Large intestine (tissue), 3 donors: ENCODE results near the gene FTO. TPM values are rescaled to one million over a fixed set of nuclear protein-coding genes. Genes with fewer than 3 reads are reported as not detected.

ENCODE experiments used
- DNase-seq, 2 donors: peaks; one replicate each; pipeline versions ENCODE4 v3.0.0 to v3.0.0-alpha.2; 2013
- H3K27ac ChIP-seq: one replicate; pipeline ENCODE4 v1.5.1; 2013; ENCODE audit warnings: low read length
- H3K27me3 ChIP-seq: 2 replicates; pipeline ENCODE4 v1.6.1; 2013; ENCODE audit warnings: low read length; ENCODE audit not compliant: control insufficient read depth, insufficient read depth
- H3K36me3 ChIP-seq: 2 replicates; pipeline ENCODE4 v1.6.1; 2013; ENCODE audit warnings: low read length; ENCODE audit not compliant: control insufficient read depth, insufficient read depth
- H3K4me1 ChIP-seq: one replicate; pipeline ENCODE4 v1.6.1; 2013; ENCODE audit warnings: low read length; ENCODE audit not compliant: control insufficient read depth, insufficient read depth
- H3K4me3 ChIP-seq: one replicate; pipeline ENCODE4 v1.5.1; 2013; ENCODE audit warnings: low read length
- H3K9me3 ChIP-seq: one replicate; pipeline ENCODE4 v1.6.1; 2013; ENCODE audit warnings: mild to moderate bottlenecking, low read depth, low read length, moderate library complexity; ENCODE audit not compliant: control insufficient read depth
- WGBS: methylation state at CpG from one replicate; pipeline ENCODE4 v1.1.5; 2013; ENCODE audit warnings: low lambda C conversion rate; ENCODE audit not compliant: insufficient coverage; 5-methylcytosine and 5-hydroxymethylcytosine counted together
- polyA plus RNA-seq: library from polyadenylated mRNA; unstranded; fragments of 120-200 nt; gene quantifications from one replicate; pipeline ENCODE4 v1.2.1, GENCODE V29; 2013

The FTO gene
- polyA plus RNA-seq, 1 donor: 43.1 TPM

GRCh38 chr16:53971616-53972015 lies 267.7 kb downstream of the FTO start:
- Histone ChIP-seq H3K36me3 (no peaks in the 10 kb centered on the region), H3K27me3 (no peaks in the 10 kb centered on the region), H3K4me1 (no peaks in the 10 kb centered on the region), H3K9me3 (no peaks in the 10 kb centered on the region), H3K4me3 (no peak overlapping the region), H3K27ac (no peak overlapping the region)
- no peak for DNase-seq
- WGBS: 100% methylated on average over 1 of the region's 5 CpGs

DNA sequence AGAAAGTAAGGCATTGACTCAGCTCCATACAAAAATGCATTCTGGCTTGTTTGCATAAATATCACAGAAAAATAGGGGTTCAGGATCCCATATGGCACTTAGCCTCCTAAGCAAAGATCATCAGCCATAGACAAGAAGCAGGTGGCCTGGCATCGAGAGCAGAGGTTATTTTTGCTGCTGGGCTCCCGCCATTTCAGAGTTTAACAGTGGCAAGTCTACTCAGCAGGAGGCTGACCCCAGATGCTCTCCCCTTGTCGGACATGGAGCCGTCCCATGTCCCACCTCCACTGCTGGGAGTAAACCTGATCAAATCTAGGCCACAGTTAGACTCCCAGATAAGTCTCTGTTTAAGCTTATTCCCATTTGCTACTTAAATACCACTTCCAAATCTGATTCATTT lies 269.1 kb downstream of the FTO start:
- Histone ChIP-seq H3K36me3 (no peaks in the 10 kb centered on the region), H3K9me3 (no peaks in the 10 kb centered on the region), H3K4me3 (no peak overlapping the region), H3K27me3 (no peaks in the 10 kb centered on the region), H3K27ac (no peak overlapping the region), H3K4me1 (no peaks in the 10 kb centered on the region)
- DNase-seq: no peak
- WGBS: no CpG with 5 or more reads among the region's 4 CpGs

DNA sequence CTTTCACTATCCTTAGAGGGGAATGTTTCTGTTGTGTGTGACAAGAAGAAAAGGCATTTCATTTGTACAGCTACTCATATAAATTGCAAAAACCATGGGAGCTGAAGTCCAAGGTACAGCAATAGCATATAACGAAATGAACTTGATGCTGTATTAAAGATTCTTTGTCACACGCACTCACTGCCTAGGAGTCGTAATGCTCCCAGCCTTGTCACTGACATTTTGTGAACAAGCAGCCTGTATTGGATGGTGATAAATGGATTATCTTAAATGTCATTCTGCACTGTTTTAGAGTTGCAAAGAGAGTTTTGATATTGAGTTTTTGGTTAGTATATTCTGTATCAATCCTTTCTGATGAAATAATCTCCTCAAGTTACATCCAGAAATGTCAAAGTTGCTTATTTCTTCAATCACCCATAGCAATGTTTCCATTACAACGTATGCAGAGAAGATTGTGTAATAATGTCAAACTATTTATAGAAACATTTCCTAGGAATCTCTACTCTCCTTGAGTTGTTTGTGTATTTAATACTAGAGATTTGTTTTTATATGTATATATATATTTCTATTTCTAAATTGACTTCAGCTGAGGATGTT lies 270.6 kb downstream of the FTO start:
- no peak for DNase-seq
- H3K9me3 ChIP-seq: no peaks in the 10 kb centered on the region
- H3K4me1 ChIP-seq: no peaks in the 10 kb centered on the region
- no peak overlapping the region for H3K27ac ChIP-seq
- no CpG with 5 or more reads among the region's 4 CpGs for WGBS
- H3K27me3 ChIP-seq: no peaks in the 10 kb centered on the region
- H3K36me3 ChIP-seq: no peaks in the 10 kb centered on the region
- H3K4me3 ChIP-seq: no peak overlapping the region

- Histone ChIP-seq H3K27me3 (no peaks in the 10 kb centered on the region), H3K4me3 (no peak overlapping the region), H3K9me3 (no peaks in the 10 kb centered on the region), H3K27ac (no peak overlapping the region), H3K36me3 (no peaks in the 10 kb centered on the region), H3K4me1 (no peaks in the 10 kb centered on the region)
- no peak for DNase-seq
- WGBS: 100% methylated on average over 3 of the region's 3 CpGs
Observed at GRCh38 chr16:53980675-53981074, 276.7 kb downstream of the FTO start.

DNA sequence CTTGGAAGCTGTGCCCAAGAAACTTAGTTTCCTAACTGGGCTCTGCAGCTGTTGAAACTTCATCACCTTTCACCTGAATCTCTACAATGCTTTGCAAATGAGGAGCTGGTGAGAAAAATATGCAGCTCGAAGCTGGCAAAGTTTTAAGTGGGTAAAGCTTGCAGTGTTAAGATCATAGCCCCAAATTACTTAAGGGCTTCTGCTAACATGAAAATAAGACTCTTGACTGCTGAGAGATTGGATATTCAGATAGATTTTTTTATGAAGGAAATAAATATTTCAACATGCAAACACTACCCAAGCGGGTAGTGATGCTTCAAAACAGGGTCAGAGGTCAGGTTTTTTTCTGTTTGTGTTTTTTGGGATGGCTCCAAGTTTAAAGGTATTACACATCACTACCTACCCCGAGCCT lies 278.7 kb downstream of the FTO start:
- Histone ChIP-seq H3K36me3 (no peaks in the 10 kb centered on the region), H3K27me3 (no peaks in the 10 kb centered on the region), H3K9me3 (no peaks in the 10 kb centered on the region), H3K4me3 (no peak overlapping the region), H3K4me1 (no peaks in the 10 kb centered on the region), H3K27ac (no peak overlapping the region)
- WGBS: 89% methylated on average over 1 of the region's 3 CpGs
- DNase-seq: no peak

GRCh38 chr16:53984936-53985335 lies 281.0 kb downstream of the FTO start:
- no peak for DNase-seq
- Histone ChIP-seq H3K27me3 (no peaks in the 10 kb centered on the region), H3K27ac (no peak overlapping the region), H3K9me3 (no peaks in the 10 kb centered on the region), H3K36me3 (no peaks in the 10 kb centered on the region), H3K4me3 (no peak overlapping the region), H3K4me1 (no peaks in the 10 kb centered on the region)
- WGBS: no CpG with 5 or more reads among the region's 3 CpGs

DNA sequence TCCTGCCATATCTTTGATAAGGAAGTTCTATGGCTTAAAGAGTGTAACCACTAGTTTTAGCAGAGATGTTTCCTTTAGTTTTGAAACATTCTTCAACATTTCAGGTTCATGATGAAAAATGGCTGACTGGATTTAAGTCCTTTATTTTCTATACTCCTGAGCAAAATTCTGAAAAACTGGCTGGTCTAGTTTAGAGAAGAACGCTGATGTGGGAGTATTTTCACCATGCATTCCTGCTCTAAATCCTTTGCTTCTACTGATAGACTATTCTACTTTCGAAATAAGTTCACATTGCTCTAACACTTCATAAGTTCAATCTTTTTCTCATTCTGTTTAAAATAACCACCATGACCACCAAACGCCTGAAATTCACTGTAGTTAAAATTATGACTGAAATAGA lies 281.9 kb downstream of the FTO start:
- WGBS: 93% methylated on average over 3 of the region's 3 CpGs
- H3K27ac ChIP-seq: no peak overlapping the region
- H3K36me3 ChIP-seq: no peaks in the 10 kb centered on the region
- no peak for DNase-seq
- H3K4me1 ChIP-seq: no peaks in the 10 kb centered on the region
- no peaks in the 10 kb centered on the region for H3K9me3 ChIP-seq
- H3K4me3 ChIP-seq: no peak overlapping the region
- no peaks in the 10 kb centered on the region for H3K27me3 ChIP-seq

- Histone ChIP-seq H3K36me3 (no peaks in the 10 kb centered on the region), H3K27me3 (no peaks in the 10 kb centered on the region), H3K4me3 (no peak overlapping the region), H3K4me1 (no peaks in the 10 kb centered on the region), H3K27ac (no peak overlapping the region), H3K9me3 (no peaks in the 10 kb centered on the region)
- WGBS: 100% methylated on average over 1 of the region's 5 CpGs
- no peak for DNase-seq
Observed at GRCh38 chr16:53986793-53987192, 282.8 kb downstream of the FTO start.

GRCh38 chr16:53988136-53988535 lies 284.2 kb downstream of the FTO start:
- WGBS: 80% methylated on average over 1 of the region's 2 CpGs
- H3K4me1 ChIP-seq: no peaks in the 10 kb centered on the region
- H3K4me3 ChIP-seq: no peak overlapping the region
- DNase-seq: no peak
- H3K36me3 ChIP-seq: no peaks in the 10 kb centered on the region
- H3K27ac ChIP-seq: no peak overlapping the region
- no peaks in the 10 kb centered on the region for H3K9me3 ChIP-seq
- no peaks in the 10 kb centered on the region for H3K27me3 ChIP-seq

GRCh38 chr16:53989597-53989996 lies 285.6 kb downstream of the FTO start:
- Histone ChIP-seq H3K9me3 (no peaks in the 10 kb centered on the region), H3K4me1 (no peaks in the 10 kb centered on the region), H3K27me3 (no peaks in the 10 kb centered on the region), H3K27ac (no peak overlapping the region), H3K36me3 (no peaks in the 10 kb centered on the region), H3K4me3 (no peak overlapping the region)
- WGBS: 73% methylated on average over 2 of the region's 3 CpGs
- no peak for DNase-seq

DNA sequence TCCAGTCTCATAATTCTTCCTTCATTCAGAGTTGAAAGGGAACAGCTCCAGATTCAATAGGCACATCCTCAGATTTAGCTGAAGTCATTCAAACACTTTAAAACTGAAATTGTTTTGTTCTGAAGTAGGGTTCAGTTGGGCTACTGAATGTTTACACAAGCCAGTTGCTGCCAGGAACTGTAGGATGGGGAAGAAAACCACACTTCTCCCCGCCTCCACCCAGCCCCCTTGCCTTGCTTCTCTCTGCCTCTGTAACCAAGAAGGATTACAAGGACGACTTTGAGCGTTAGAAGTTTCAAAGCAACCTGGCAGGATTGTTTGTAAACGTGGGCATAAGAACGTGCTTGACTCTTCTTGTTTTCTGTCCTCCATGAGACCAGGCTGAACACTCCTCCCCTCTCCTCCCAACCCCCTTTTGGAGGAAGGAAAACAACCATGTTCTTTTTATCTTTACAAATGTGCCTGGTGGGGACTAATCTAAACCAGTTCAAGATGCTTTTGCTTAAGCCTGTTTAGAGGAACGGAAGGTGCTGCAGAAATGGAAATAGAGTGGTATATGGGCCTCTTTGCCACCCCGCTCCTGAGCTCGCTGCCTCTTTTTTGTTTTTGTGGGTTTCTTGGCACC lies 287.9 kb downstream of the FTO start:
- Histone ChIP-seq H3K27ac (no peak overlapping the region), H3K4me1 (no peaks in the 10 kb centered on the region), H3K36me3 (no peaks in the 10 kb centered on the region), H3K27me3 (no peaks in the 10 kb centered on the region), H3K4me3 (no peak overlapping the region), H3K9me3 (no peaks in the 10 kb centered on the region)
- WGBS: no CpG with 5 or more reads among the region's 8 CpGs
- no peak for DNase-seq
